Measurements from ENCODE around the gene VWA8.

The VWA8 gene

DNA sequence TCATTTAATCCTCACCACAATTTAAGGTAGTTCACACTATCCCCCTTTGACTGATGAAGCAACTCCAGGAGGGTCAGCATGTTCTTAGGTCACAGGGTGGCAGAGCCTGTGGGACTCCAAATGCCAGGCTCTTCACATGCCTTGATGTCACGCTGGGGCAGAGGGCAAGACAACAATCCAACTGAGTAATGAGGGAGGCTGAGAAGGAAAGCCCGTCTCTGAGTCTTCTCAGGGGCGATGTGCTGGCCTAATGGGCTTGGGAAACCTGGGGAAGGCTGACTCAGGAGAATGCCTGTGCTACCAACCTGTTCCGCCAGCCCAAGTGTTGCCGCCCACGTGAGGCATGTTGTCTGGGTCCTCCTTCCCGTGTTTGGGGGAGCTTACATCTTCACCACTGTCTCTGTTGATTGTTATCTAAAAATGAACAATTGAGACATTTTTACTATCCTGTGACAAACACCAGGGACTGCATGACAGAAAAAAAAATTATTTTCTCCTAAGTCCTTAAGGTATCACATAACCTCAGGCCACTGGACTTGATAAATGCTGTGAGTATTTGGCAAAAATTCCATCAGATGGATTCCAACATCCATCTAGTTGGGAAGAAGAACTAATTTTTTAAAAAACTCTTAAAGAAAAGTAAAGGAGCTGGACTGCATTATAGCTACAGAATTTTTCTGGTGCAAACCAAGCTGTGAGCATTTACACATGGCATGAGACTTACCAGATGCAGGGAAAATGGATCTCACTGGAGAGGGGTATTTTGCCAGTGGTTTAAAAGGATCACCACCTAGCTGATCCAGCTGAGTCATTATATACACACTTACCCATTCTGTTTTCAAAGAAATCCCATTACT is 346.0 kb downstream of the VWA8 start:
- DNase-seq (ENCODE audit: low spot score), result no peak

DNA sequence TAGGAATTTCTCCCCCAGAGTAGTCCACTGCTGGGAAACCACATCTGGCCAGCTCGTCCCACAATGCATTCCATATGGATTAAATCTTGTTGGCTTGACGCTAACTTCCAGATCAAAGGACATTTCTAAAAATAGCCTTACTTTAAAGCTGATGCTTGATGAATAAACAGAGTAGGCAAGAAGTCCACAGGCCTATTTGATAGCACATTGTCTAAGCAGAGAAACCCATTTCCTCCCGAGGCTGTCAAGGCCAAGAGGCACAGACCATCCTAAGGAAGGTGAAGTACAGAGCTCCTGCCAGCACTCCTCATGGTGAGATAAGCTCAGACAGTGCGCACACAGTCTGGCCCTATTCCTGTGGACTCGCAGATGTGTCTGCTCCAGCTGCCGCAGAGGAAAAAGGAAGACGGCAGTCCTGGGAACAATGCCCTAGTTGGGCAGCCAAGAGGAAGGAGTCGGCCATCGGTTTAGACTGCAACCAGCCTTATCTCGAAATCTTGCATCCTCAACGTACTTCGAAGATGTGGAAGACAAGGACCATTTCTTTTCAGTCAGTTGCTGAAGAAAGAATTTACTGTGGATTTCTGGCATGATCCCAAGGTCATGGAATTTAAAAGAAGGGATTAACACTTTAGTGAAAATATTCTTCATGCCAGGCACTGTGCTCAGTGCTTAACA is 346.8 kb downstream of the VWA8 start:
- peak; percentile 16 for DNase-seq (ENCODE audit: low spot score)

DNA sequence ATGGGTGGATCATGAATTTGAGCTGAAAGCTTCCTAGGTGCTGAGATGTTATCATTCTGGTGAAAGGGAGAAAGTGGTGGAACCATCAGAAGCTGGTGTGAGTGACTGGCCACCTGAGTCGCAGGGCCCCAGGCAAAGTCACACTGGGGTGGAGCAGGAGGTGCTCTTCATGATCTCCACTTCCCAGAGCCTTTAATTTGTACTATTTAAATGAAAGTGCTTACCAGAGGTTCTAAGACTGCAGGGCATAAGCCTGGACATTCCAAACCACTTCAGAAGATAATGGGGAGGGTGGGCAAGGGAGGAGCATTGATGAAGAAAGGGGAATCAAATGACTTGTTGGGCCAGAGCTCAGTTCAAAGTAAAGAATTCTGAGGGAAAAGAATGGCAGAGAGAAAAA is 347.4 kb downstream of the VWA8 start:
- DNase-seq (ENCODE audit: low spot score), result no peak

DNA sequence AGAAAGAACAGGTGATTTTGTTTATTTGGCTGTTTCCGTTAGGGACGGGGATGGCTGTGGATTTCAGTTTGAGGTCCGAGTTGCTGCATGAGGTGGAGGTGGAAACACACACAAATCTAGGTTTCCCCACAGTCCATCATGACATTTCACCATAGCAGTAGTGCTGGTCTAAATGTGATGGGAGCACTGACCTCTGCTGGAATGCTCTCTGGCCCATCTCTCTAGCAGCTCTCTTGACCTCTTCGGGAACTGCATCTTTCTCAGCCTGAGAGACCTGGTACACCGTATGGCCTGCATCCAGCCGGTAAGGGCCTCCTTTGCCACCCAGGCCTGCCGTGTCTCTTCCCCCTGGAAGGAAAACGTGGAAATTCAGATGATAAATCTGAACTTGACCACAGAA is 349.5 kb downstream of the VWA8 start:
- no peak for DNase-seq (ENCODE audit: low spot score)

DNA sequence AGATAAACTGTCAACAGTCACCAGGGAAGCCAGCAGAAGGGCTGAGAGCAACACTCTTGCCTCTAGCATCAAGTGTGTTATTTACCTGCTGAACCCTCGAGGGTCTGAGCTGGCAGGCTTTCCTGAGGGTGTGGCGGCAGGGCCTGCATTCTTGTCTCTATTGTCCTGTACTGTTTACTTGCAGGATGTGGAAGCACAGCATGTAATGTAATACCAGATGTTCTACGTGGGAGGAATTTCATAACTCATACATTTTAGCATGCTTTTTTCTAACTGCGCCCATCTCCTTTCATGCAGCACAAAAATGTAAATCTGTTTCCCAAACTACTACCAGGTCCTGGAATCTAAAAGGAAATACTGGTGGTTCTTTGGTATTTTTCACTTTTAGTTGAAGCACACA is 350.5 kb downstream of the VWA8 start:
- DNase-seq (ENCODE audit: low spot score), result peak; percentile 27

DNA sequence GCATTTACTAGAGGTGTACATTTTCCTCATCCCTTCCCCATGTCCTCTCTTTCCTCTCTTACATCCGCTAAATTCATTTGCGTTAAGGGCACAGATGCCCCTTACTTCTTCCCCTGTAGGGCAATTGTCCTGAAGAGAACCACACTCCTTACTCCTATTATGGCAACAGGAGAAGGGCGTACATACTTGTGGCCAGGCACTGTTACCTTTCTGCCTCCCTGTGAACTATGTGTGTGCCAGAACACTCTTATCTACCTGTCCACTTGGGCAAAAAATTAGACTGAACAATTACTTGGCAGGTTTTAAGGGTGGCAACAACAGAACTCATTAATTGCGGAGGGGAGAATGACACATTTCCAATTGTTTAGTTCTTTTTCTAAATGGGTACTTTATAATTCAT is 351.1 kb downstream of the VWA8 start:
- DNase-seq (ENCODE audit: low spot score), result no peak

DNA sequence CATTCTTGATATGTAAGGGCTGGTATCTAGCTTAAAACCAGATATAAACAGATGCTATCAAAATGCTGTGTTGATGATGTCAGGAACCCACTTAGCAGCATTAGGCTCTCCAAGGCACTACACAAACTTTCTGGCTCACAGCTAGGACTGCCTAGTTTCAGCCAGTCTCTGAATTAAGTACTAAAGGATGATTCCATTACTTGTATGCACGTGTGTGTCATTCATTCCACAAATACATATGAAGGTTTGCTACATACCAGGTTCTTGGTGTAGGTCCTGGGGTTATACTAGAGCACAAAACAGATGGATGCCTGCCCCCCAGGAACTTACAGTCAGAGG is 352.1 kb downstream of the VWA8 start:
- DNase-seq (ENCODE audit: low spot score), result no peak

DNA sequence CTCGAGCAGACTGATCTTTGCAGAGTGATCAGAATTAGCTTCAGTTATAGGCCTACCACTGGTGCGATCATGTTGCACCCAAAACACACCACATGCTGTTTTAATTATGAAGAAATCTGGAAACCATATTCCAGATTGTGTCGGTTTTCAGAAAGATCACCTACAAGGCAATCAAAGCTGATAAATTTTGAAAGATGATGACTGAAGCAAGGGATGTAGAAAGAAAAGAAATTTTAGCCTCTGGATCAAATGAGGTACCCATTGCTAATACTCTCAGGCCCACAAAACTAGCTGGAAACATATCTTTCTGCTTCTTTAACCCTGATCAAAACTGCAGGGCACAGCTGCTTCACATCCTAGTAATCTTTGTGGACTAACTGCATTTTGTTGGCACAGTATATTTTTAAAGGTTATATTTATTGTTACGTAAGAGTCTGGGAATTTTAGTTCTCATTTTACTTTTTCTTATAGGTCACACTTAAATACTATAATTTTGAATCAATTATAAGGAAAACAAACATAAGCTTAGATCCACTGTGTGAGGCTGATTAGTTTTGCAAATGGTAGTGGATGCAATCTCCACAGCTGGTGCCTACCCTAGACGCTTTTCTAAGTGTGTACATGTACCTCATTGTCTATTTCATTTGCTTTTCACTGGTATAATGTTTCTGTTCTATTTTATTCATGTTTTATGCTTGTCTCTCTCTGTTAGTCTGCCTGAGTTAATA is 352.6 kb downstream of the VWA8 start:
- no peak for DNase-seq (ENCODE audit: low spot score)

DNA sequence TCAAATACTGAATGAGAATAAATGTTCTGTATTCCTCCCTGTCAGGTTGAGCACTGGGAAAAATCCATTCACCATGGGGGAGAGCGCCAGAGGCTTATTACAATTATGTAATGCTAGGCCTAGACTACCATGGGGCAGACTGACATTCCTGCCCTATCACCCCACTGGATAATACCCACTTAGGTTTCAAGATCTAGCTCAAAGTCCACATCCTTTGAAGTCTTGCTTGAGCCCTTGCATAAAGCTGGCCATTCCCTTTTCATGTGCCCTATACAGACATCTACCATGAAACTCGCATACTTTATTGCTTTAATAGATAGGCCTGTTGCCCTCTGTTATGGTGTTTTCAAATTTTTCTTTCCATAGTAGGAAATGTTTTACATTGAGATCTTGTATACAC is 354.3 kb downstream of the VWA8 start:
- no peak for DNase-seq (ENCODE audit: low spot score)

DNA sequence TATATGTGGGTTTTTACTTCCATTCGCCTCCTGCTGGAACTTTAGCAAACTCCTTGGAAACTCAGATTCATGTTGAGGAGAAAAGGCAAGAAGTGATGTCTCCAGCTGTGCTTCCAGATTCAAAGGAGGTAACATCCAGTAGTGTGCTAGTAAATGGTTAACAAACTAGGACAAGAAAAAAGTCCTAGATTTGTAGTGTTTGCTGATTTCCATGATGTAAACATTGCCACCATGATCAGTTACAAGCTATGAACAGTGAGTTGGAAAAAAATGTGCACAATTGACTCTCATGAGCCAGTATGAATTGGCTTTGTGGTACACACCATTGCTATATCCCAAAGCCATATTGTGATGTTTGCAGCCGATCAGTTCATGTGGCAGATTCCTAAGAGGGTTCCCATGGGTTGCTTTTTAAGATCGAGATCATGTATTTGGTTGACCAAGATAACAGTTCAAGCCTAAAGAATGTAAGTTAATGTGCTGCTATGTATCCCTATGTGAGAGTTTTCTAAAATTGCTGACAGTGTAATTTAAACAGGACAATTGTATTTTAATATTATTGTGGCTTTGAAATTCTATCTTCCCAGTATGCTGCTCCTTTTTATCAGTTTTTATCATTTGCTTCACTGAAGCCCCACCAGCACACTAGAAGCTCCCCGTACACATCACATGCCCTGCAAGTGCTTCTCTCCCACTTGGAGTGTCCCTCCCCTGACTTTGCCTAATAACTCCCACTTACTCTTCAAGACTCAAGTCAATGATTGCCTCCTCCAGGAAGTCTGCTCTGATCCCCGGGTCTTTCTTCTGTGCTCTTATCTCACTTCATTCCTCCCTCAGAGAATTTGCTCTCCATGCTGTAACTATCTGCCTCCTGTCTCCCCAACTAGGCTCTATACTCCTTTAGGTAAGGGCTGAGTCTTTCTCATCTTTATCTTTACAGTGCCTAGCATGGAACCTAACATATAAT is 355.3 kb downstream of the VWA8 start:
- DNase-seq (ENCODE audit: low spot score), result no peak

DNA sequence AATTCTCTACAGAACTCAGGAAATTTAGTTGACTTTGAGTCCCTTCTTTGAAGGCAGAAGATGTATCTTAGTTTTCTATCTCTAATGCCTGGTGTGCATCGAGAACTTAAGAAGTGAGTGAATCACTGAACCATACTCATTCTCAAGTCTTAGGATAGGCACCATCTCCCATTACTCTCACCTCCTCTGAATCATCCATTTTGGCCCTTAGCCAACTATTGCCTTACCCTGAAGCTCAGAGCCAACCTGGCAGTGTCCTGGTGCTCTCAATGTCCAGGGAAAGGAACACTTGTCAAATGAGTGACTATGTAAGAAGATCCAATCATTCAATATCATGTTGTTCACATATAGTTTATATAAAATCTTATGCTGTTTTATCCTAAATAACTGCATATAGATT is 357.0 kb downstream of the VWA8 start:
- peak; percentile 21 for DNase-seq (ENCODE audit: low spot score)

DNA sequence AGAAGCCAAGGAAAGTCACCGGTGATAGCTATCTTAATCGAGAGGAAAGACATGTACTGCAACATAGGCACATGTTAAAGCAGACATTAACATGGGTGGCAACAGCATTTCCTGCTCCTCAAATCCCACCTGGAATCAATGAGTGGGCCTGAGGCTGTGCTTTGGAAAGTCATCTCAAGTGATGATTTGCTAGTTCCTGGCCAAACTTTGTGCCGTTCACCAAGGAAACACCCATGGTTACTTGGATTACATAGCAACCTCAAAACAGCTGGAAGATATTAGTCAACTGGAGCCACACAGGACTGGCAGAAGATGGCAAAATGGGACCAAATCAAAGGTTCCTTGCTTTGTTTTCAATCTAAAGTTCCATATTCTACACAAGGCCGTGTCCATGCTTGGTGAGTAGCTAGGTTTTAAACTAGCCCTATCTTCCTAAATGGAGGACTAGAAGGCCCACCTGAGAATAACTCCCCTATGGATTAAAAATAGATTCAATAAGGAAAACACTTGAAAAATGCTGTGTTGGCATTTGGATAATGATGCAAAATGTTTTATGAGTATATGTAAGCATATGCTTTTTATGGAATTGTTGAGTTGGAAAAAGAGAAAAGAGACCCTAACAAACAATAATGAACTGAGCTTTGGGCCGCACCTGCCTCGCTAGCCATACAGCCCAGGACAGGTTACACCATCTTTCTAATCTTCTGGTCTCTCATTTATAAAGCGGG is 359.0 kb downstream of the VWA8 start:
- no peak for DNase-seq (ENCODE audit: low spot score)

DNA sequence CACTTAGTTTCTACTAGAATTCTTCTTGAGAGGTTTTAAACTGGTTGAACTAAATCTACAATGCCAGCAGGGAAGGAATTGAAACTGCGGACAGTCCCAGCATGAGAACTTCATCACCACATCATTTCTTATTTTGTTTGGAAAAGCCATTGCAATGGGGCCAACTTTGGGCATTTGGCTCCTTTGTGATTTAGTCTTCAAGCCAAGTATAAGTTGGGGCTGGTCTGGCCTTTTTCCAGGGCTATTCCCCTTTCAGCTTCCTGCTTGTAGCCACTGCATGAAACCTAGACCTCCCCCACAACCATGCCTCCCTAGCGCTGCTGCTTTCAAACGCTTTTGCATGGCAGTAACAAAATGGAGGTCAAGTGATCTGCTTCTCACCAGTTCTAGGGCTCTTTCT is 361.3 kb downstream of the VWA8 start:
- DNase-seq (ENCODE audit: low spot score), result no peak

DNA sequence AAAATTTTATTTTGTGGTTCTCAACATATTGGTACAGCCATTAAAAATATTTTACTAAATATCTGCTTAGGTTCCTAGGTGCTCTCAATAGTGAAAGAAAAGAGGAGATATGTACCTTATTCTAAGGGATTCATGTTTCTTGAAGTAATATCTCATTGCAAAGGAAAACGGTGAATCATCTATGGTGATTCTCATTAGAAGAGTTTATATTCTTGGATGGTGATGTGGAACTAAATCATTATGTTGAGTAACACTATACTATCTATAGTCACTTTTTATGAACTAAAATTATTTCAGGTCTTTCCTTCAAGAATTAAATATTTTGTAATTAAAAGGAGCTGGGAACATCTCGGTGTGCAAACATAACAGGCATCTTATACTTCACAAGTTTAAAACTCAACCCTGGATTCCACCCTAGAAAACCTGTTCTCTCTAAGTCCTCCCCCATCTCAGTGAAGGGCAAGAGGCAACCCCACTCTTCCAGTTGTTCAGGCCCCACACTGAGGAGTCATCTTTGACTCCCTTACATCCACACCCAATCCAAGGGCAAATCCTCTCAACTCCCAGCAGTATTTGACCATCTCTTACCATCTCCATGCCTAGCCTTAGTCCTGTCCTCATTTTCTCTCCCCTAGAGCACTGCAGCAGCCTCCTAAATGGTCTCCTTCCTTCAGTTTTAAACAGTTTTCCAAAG is 363.4 kb downstream of the VWA8 start:
- DNase-seq (ENCODE audit: low spot score), result no peak

DNA sequence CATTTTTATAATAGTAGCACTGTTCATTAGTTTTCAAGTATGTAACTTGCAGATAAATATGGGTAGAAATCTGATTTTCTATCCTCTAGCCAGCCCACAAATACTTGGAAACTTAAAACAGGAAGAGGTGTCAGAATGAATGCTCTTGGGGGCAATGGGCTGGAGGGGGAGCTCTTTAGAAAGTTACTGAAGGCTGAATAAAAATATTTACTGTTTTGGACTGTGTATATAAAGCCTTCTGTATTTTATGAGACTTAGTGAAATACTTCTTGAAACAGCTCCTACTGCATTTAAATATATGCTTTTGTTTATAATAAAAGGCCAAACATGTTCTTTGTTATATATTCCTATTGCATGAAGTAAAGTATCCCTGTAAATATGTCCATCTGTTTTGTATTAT is 364.7 kb downstream of the VWA8 start:
- DNase-seq (ENCODE audit: low spot score), result no peak

DNA sequence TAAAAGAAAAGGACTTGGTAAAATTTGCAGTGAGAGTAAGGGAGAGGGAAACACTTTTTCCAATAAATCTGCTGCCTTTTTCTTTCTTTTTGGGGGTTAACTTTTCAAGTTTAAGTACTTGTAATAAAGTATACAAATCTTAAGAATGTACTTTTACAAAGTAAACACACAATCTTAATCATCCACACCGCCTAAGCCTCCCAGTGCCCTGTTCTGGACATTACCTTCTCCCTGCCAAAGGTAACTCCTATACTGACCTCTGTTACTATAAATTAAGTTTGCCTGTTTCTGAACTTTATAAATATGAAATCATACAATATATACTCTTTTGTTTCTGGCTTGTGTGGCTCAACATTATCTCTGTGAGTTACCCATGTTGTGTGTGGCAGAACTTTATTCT is 365.6 kb downstream of the VWA8 start:
- no peak for DNase-seq (ENCODE audit: low spot score)

DNA sequence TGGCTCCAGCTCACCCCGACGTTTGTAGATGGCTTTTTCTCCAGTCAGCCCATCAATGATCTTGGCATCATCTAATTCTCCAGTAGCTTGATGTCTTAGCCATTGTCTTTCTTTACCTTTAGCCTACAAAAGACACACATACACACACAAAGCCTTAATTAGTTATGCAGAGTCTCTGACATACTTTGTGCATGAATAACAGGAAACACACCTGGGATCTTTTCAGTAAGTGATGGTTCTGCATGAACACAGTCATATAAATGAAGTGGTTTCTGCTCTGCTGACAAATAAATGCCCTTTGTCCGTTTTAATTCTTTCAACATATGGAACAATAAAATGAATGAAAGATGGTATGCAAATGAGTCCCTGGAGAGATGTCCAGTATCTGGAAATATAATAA is 370.3 kb downstream of the VWA8 start:
- no peak for DNase-seq (ENCODE audit: low spot score)

DNA sequence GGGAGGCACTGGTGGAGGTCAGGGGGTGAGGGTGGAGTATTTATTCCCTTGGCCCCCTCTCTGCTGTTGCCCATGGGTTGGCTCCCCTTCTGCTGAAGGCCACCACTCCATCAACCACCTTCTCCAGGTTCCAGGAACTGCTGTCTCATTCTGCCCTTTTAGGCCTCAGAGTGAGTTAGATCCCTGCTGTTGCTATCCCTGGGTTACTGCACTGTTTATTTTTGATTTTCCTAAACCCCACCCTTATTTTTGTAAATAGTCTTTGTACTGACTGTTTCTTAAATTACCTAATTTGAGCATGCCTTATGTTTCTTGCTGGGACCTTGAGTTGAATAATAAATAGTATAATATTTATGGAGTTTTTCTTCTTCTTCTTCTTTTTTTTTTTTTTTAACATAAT is 370.8 kb downstream of the VWA8 start:
- DNase-seq (ENCODE audit: low spot score), result no peak

DNA sequence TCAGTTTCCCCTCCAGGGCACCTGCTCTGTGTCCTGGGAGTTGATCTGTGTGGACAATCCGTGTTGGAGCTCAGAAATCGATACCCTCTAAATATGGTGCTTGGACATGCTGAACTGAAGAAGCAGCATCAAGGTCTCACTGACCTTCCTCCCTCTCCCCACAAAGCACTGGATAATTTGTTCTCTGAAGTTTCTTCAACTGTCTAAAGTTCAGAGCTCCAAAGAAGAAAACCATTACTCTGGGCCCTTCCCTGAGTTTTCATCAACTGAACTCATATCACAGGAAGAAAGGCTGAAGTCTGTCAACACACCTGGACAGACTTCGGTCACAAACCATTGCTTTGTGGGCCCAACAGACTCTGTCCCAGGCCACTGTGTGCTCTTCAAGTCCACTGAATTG is 371.5 kb downstream of the VWA8 start:
- DNase-seq (ENCODE audit: low spot score), result no peak

DNA sequence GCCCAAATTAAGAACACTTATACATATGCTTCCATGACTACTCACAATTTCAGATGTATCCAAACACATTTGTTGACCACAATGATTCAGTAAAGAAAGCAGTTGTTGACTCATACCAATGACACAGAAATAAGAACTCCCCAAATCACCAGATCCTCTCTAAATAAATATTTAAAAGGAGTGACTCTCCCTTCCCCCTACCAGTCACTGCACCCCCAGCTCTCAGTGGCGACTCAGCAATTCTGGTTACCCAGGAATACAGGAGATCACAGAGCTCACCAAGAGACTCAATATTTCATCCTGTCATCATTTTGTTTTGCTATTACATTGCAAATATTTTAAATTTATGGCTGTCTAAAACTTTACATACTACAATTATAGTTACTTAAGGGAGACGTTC is 372.0 kb downstream of the VWA8 start:
- no peak for DNase-seq (ENCODE audit: low spot score)

DNA sequence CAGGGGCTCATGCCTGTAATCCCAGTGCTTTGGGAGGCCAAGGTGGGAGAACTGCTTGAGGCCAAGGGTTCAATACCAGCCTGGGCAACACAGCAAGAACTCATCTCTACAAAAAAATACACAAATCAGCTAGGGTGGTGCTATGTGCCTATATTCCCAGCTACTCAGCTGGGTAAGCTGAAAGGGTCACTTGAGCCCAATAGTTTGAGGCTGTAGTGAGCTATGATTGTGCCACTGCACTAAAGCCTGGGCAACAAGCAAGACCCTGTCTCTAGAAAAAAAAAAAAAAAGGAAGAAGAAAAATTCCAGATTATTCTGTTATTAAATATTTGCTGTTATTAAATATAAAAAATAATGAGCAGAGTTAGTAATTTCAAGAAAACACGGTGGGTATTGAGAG is 372.5 kb downstream of the VWA8 start:
- DNase-seq (ENCODE audit: low spot score), result no peak

Measured in iPS-NIHi11 (cell line).